Lung (tissue), 12 donors: ENCODE results near the gene NIPSNAP2. TPM values are rescaled to one million over a fixed set of nuclear protein-coding genes. Genes with fewer than 3 reads are reported as not detected.
"Not testable (repeated sequence)": the region's sequence is repeated elsewhere in the genome, so short reads cannot be mapped to it uniquely, and the experiment has no call there.

Experiments used
- ATAC-seq: fragments of 200-7000 bp; cut with Tn5 transposase; one replicate; pipeline ENCODE4 v1.9.1; 2020; ENCODE audit warnings: moderate number of reproducible peaks; ENCODE audit not compliant: insufficient read depth, low FRiP score
- DNase-seq, 3 donors: peaks; one replicate each; pipeline ENCODE4 v3.0.0-alpha.2; 2013 to 2017
- H3K27ac ChIP-seq, 2 donors: one replicate each; pipeline ENCODE4 v1.5.1; 2013; ENCODE audit warnings: mild to moderate bottlenecking in 2 of 2, moderate library complexity in 2 of 2, control low read depth in 1 of 2, inconsistent platforms in 1 of 2, low read depth in 1 of 2, low read length in 1 of 2
- H3K27me3 ChIP-seq, 3 donors: one replicate each; pipeline ENCODE4 v1.5.1; 2013; ENCODE audit warnings: low read length in 2 of 3; ENCODE audit not compliant: control insufficient read depth in 3 of 3, insufficient read depth in 3 of 3
- H3K36me3 ChIP-seq, 4 donors: one replicate each; pipeline ENCODE4 v1.5.1; 2013; ENCODE audit warnings: low read length in 4 of 4, mild to moderate bottlenecking in 1 of 4, moderate library complexity in 1 of 4; ENCODE audit not compliant: control insufficient read depth in 4 of 4, insufficient read depth in 4 of 4
- H3K4me1 ChIP-seq, 5 donors: one replicate each; pipeline ENCODE4 v1.5.1; 2013; ENCODE audit warnings: low read length in 5 of 5, mild to moderate bottlenecking in 2 of 5, moderate library complexity in 1 of 5; ENCODE audit not compliant: control insufficient read depth in 5 of 5, insufficient read depth in 5 of 5
- H3K4me3 ChIP-seq: one replicate; pipeline ENCODE4 v1.5.1; 2013; ENCODE audit warnings: mild to moderate bottlenecking, control low read depth, moderate library complexity
- H3K9ac ChIP-seq, 2 donors: one replicate each; pipeline ENCODE4 v1.5.1; 2013; ENCODE audit warnings: low read length in 2 of 2, control low read depth in 1 of 2; ENCODE audit not compliant: insufficient read depth in 1 of 2
- H3K9me3 ChIP-seq, 4 donors: one replicate each; pipeline ENCODE4 v1.5.1; 2013; ENCODE audit warnings: low read length in 3 of 4, mild to moderate bottlenecking in 1 of 4, moderate library complexity in 1 of 4; ENCODE audit not compliant: control insufficient read depth in 4 of 4, insufficient read depth in 3 of 4
- WGBS, 2 donors: extraction: QIAGEN DNeasy Blood & Tissue Kit; methylation state at CpG; one replicate each; pipeline ENCODE4 v1.1.7; 2013; 5-methylcytosine and 5-hydroxymethylcytosine counted together
- polyA plus RNA-seq, 2 donors: library from polyadenylated mRNA; stranded (reverse); fragments of 200-250 nt; gene quantifications; one replicate each; pipeline ENCODE4 v1.2.1, GENCODE V29; 2013
- total RNA-seq, 2 donors: library from RNA; depleted of rRNA in 1 of 2; stranded (reverse); fragments of >200 nt in 1 of 2; gene quantifications; one replicate each; pipeline ENCODE4 v1.2.1, GENCODE V29; 2014 to 2021
- TF ChIP-seq, protein P1 (sequence below): IDR thresholded peaks from 2 replicates; pipeline ENCODE4 v1.5.1; 2012; ENCODE audit warnings: mild to moderate bottlenecking; ENCODE audit errors: control extremely low read depth, extremely low read depth
- donor health status: control.
- donor health status: control.
- donor health status: Bipolar disorder and iron deficiency.
- donor health status: healthy.
- donor health status: DM: yes; HTN: yes; CAD: no.

Gene NIPSNAP2
- total and polyA plus RNA-seq, 4 donors, result 37.2 to 65.2 (median 51.1) TPM

DNA sequence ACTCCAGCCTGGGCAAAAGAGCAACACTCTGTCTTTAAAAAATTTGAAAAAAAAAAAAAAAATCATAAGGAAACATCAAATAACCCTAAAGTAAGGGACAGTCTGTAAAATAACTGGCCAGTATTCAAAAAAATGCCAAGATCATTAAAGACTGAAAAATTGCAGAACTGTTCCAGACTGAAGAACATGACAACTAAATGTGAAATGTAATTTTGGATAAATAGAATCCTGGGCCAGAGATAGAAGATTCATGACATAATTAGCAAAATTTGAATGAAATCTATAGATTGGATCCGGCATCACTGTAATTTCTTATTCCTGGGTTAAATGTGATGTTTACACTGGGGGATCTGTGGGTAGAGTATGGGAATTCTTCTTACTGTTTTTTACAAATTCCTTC is 83.9 kb downstream of the NIPSNAP2 start:
- Histone ChIP-seq H3K9ac (no peak overlapping the region), H3K4me3 (no peak overlapping the region), H3K9me3 (no peaks in the 10 kb centered on the region), H3K27me3 (no peaks in the 10 kb centered on the region), H3K27ac (no peak overlapping the region), H3K36me3 (peaks cover 0 to 8% (median 4%) of the 10 kb centered on the region in 4 donors), H3K4me1 (peaks cover under 1 to 36% (median 9%) of the 10 kb centered on the region in 5 donors)
- DNase-seq (no peak), ATAC-seq (no peak)
- TF ChIP-seq, protein P1, sequence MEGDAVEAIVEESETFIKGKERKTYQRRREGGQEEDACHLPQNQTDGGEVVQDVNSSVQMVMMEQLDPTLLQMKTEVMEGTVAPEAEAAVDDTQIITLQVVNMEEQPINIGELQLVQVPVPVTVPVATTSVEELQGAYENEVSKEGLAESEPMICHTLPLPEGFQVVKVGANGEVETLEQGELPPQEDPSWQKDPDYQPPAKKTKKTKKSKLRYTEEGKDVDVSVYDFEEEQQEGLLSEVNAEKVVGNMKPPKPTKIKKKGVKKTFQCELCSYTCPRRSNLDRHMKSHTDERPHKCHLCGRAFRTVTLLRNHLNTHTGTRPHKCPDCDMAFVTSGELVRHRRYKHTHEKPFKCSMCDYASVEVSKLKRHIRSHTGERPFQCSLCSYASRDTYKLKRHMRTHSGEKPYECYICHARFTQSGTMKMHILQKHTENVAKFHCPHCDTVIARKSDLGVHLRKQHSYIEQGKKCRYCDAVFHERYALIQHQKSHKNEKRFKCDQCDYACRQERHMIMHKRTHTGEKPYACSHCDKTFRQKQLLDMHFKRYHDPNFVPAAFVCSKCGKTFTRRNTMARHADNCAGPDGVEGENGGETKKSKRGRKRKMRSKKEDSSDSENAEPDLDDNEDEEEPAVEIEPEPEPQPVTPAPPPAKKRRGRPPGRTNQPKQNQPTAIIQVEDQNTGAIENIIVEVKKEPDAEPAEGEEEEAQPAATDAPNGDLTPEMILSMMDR, result no peak
- WGBS, 2 donors, result 91 to 98% methylated on average over 1 of the region's 1 CpG

DNA sequence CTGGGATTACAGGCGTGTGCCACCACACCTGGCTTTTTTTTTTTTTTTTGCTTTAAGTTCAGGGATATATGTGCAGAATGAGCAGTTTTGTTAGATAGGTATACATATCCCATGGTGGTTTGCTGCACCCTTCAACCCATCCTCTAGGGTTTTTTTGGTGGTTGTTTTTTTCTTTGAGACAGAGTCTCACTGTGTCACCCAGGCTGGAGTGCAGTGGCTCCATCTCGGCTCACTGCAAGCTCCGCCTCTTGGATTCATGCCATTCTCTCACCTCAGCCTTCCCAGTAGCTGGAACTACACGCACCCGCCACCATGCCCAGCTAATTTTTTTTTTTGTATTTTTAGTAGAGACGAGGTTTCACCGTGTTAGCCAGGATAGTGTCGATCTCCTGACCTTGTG is 84.4 kb downstream of the NIPSNAP2 start:
- peaks cover 4 to 36% (median 11%) of the 10 kb centered on the region in 5 donors for H3K4me1 ChIP-seq
- 71 to 73% methylated on average over 8 of the region's 8 CpGs for WGBS, 2 donors

More for the DNA sequence above, 84.4 kb downstream of the NIPSNAP2 start:
- H3K9me3 ChIP-seq, H3K9ac ChIP-seq, H3K4me3 ChIP-seq, H3K27ac ChIP-seq, ATAC-seq, H3K27me3 ChIP-seq, H3K36me3 ChIP-seq: not testable (repeated sequence)
- peak; percentile 19 to 33 (median 20) for DNase-seq

Other genes starting within 250 kb of the NIPSNAP2 start
- gene SEPTIN14, start 101.8 kb upstream of the NIPSNAP2 start, total RNA-seq, result not detected
- not detected for gene SEPTIN14, start 101.8 kb upstream of the NIPSNAP2 start, polyA plus RNA-seq
- 10 to 100 TPM in 1 of 2 donors, 1 to 10 TPM in 1; 3.5 to 14.9 TPM for gene ZNF713, start 77.1 kb upstream of the NIPSNAP2 start, total RNA-seq
- 1 to 10 TPM; 1.0 to 1.8 TPM for gene ZNF713, start 77.1 kb upstream of the NIPSNAP2 start, polyA plus RNA-seq
- gene MRPS17, start 12.7 kb upstream of the NIPSNAP2 start, total RNA-seq, result 10 to 100 TPM in 1 of 2 donors, 1 to 10 TPM in 1; 6.4 to 12.7 TPM
- gene MRPS17, start 12.7 kb upstream of the NIPSNAP2 start, polyA plus RNA-seq, result 10 to 100 TPM; 12.4 to 14.8 TPM
- 10 to 100 TPM; 16.9 to 18.5 TPM for gene PSPH, start 86.9 kb downstream of the NIPSNAP2 start, total RNA-seq
- gene PSPH, start 86.9 kb downstream of the NIPSNAP2 start, polyA plus RNA-seq, result 1 to 10 TPM; 5.9 to 7.8 TPM
- gene CCT6A, start 87.2 kb downstream of the NIPSNAP2 start, total RNA-seq, result 10 to 100 TPM; 88.1 to 92.9 TPM
- 100 to 1,000 TPM; 115 to 196 TPM for gene CCT6A, start 87.2 kb downstream of the NIPSNAP2 start, polyA plus RNA-seq
- gene SUMF2, start 99.7 kb downstream of the NIPSNAP2 start, total RNA-seq, result 100 to 1,000 TPM; 115 to 141 TPM
- gene SUMF2, start 99.7 kb downstream of the NIPSNAP2 start, polyA plus RNA-seq, result 100 to 1,000 TPM in 1 of 2 donors, 10 to 100 TPM in 1; 92.1 to 147 TPM
- gene PHKG1, start 128.4 kb downstream of the NIPSNAP2 start, total RNA-seq, result 1 to 10 TPM; 1.6 to 1.8 TPM
- 1 to 10 TPM in 1 of 2 donors, under 1 TPM in 1; 0.71 to 1.0 TPM for gene PHKG1, start 128.4 kb downstream of the NIPSNAP2 start, polyA plus RNA-seq
- gene CHCHD2, start 141.9 kb downstream of the NIPSNAP2 start, total RNA-seq, result 100 to 1,000 TPM; 179 to 301 TPM
- 100 to 1,000 TPM; 275 to 617 TPM for gene CHCHD2, start 141.9 kb downstream of the NIPSNAP2 start, polyA plus RNA-seq
- gene NUPR2, start 151.8 kb downstream of the NIPSNAP2 start, total RNA-seq, result 1 to 10 TPM in 1 of 2 donors, under 1 TPM in 1; 0.88 to 3.0 TPM
- gene NUPR2, start 151.8 kb downstream of the NIPSNAP2 start, polyA plus RNA-seq, result 1 to 10 TPM; 1.6 to 2.2 TPM